GM19238 (cell line): ENCODE measurements around the gene ENG.

ENCODE experiments used
- DNase-seq: peaks from one replicate; pipeline ENCODE4 v3.0.0; 2011; ENCODE audit warnings: low spot score; ENCODE audit not compliant: insufficient read length

The ENG gene

GRCh38 chr9:127866535-127866934, 12.1 kb upstream of the ENG start:
- no peak for DNase-seq

GRCh38 chr9:127865645-127866464, 11.4 kb upstream of the ENG start:
- no peak for DNase-seq

GRCh38 chr9:127863191-127863621, 8.7 kb upstream of the ENG start:
- DNase-seq: no peak

- peak; percentile 59 for DNase-seq
These were observed 7.9 kb upstream of the ENG start for GRCh38 chr9:127862075-127863011.

GRCh38 chr9:127860779-127861178, 6.3 kb upstream of the ENG start:
- DNase-seq: no peak

- no peak for DNase-seq
These were observed 5.8 kb upstream of the ENG start for GRCh38 chr9:127860260-127860659.

GRCh38 chr9:127858041-127858512, 3.6 kb upstream of the ENG start:
- DNase-seq: no peak

- no peak for DNase-seq
These were observed 2.8 kb upstream of the ENG start for GRCh38 chr9:127857278-127857677.

- no peak for DNase-seq
These were observed 2.3 kb upstream of the ENG start for GRCh38 chr9:127856729-127857116.

- no peak for DNase-seq
These were observed 1.8 kb upstream of the ENG start for GRCh38 chr9:127856094-127856728.

GRCh38 chr9:127855522-127855921, 1.1 kb upstream of the ENG start:
- DNase-seq: no peak

GRCh38 chr9:127854960-127855359, 502 bp upstream of the ENG start:
- DNase-seq: no peak

- peak; percentile 39 for DNase-seq
These were observed 910 bp downstream of the ENG start for GRCh38 chr9:127853312-127854183.

- DNase-seq: no peak
These were observed 1.6 kb downstream of the ENG start for GRCh38 chr9:127852829-127853228.

GRCh38 chr9:127850286-127850830, 4.1 kb downstream of the ENG start:
- DNase-seq: no peak

GRCh38 chr9:127848756-127849504, 5.5 kb downstream of the ENG start:
- no peak for DNase-seq

- DNase-seq: no peak
These were observed 6.4 kb downstream of the ENG start for GRCh38 chr9:127847833-127848755.

- DNase-seq: no peak
These were observed 7.3 kb downstream of the ENG start for GRCh38 chr9:127847178-127847510.
